Astrocyte of the cerebellum (primary cell): ENCODE data around the gene HSPA5.
"Not testable (repeated sequence)": the region's sequence is repeated elsewhere in the genome, so short reads cannot be mapped to it uniquely, and the experiment has no call there.

Experiments used
- DNase-seq: peaks from one replicate; pipeline ENCODE4 v3.0.0-alpha.2; 2011; ENCODE audit warnings: low read depth
- H3K4me3 ChIP-seq: 2 replicates; pipeline ENCODE4 v1.5.1; 2011; ENCODE audit warnings: mild to moderate bottlenecking, low read depth, low read length, moderate library complexity
- CTCF ChIP-seq: IDR thresholded peaks from 2 replicates; pipeline ENCODE4 v1.5.1; 2012; ENCODE audit warnings: low read length, low read depth, moderate library complexity, mild to moderate bottlenecking; ENCODE audit errors: missing control alignments
- in situ Hi-C: cut with HindIII; loops from 2 replicates; pipeline ENCODE4 v1.10.0; 2017; ENCODE audit warnings: low sequenced_read_pairs

The HSPA5 gene

GRCh38 chr9:125241000-125241862 lies at the start of gene HSPA5:
Gene HSPA5 (minus strand): TSS chr9:125241343. CDS start chr9:125241126, 217 bp downstream.
- TF ChIP-seq CTCF = no peak
- H3K4me3 ChIP-seq = peak within 1 kb of the TSS; percentile 95
- in situ Hi-C loops = no loop called here

GRCh38 chr9:125286935-125287433 lies 45.8 kb upstream of the HSPA5 start:
- DNase-seq, H3K4me3 ChIP-seq, in situ Hi-C loops: not testable (repeated sequence)

More at GRCh38 chr9:125241000-125241862, at the start of gene HSPA5:
- peak; percentile 99 for DNase-seq

- TF ChIP-seq CTCF = no peak
- no peak overlapping the region for H3K4me3 ChIP-seq
- in situ Hi-C loops = no loop called here
- no peak for DNase-seq
These were observed 43.7 kb upstream of the HSPA5 start for GRCh38 chr9:125284855-125285254.

GRCh38 chr9:125280945-125281344 lies 39.8 kb upstream of the HSPA5 start:
- no peak for DNase-seq
- no peak overlapping the region for H3K4me3 ChIP-seq
- TF ChIP-seq CTCF = no peak
- in situ Hi-C loops = no loop called here

GRCh38 chr9:125277411-125277810 lies 36.3 kb upstream of the HSPA5 start:
- in situ Hi-C loops = no loop called here
- H3K4me3 ChIP-seq = no peak overlapping the region
- no peak for DNase-seq
- TF ChIP-seq CTCF = no peak

- H3K4me3 ChIP-seq = no peak overlapping the region
- no peak for DNase-seq
- in situ Hi-C loops = no loop called here
- TF ChIP-seq CTCF = no peak
These were observed 35.6 kb upstream of the HSPA5 start for GRCh38 chr9:125276771-125277170.

GRCh38 chr9:125272697-125273096 lies 31.6 kb upstream of the HSPA5 start:
- in situ Hi-C loops = no loop called here

More at GRCh38 chr9:125272697-125273096, 31.6 kb upstream of the HSPA5 start:
- H3K4me3 ChIP-seq = no peak overlapping the region
- no peak for TF ChIP-seq CTCF
- DNase-seq = no peak
